B cell (primary cell): Measurements from ENCODE around the gene YPEL5. TPM values are rescaled to one million over a fixed set of nuclear protein-coding genes. Genes with fewer than 3 reads are reported as not detected.

Experiments used
- ATAC-seq: fragments of 200-7000 bp; cut with Tn5 transposase; one replicate; pipeline ENCODE4 v1.10.0; 2021; ENCODE audit warnings: low read depth, mild to moderate bottlenecking, moderate number of reproducible peaks, moderate library complexity
- CTCF ChIA-PET: fragments of 350-600 bp; sonication (Branson Sonifier 250); formaldehyde crosslinking; loops from one replicate; lab custom pipeline; 2021; ENCODE audit warnings: antibody characterized with exemption, inconsistent platforms; lab: Charles Lee
- POLR2A ChIA-PET: fragments of 350-600 bp; sonication (Branson Sonifier 250); formaldehyde crosslinking; loops from one replicate; lab custom pipeline; 2021; ENCODE audit warnings: antibody characterized with exemption; lab: Charles Lee
- DNase-seq: peaks from one replicate; pipeline ENCODE4 v3.0.0; 2013
- H2AFZ ChIP-seq: 2 replicates; pipeline ENCODE4 v1.6.1; 2012; ENCODE audit warnings: mild to moderate bottlenecking, low read depth, low read length; ENCODE audit not compliant: insufficient read depth, poor library complexity, severe bottlenecking
- H3K27ac ChIP-seq, 2 donors: 1 replicate in 1 of 2; 2 replicates in 1 of 2; pipeline ENCODE4 v1.5.1; 2012 to 2013; ENCODE audit warnings: low read length in 2 of 2, mild to moderate bottlenecking in 2 of 2, moderate library complexity in 1 of 2
- H3K27me3 ChIP-seq, 4 experiments: fragments of 200-600 bp in 1 of 4; sonication (generic) in 1 of 4; replicated peaks in 1 of 4; 1 replicate in 2 of 4; 2 replicates in 2 of 4; pipeline versions ENCODE4 v1.6.1 to v1.7.0; 2013 to 2016; ENCODE audit warnings: low read length in 3 of 4, mild to moderate bottlenecking in 2 of 4, mixed read lengths in 1 of 4, moderate library complexity in 1 of 4; ENCODE audit not compliant: insufficient read depth in 4 of 4, control insufficient read depth in 3 of 4; ENCODE audit errors: control extremely low read depth in 1 of 4
- H3K36me3 ChIP-seq, 2 experiments: replicated peaks in 1 of 2; 1 replicate in 1 of 2; 2 replicates in 1 of 2; pipeline versions ENCODE4 v1.6.1 to v1.7.1; 2013; ENCODE audit warnings: low read length in 1 of 2; ENCODE audit not compliant: insufficient read depth in 2 of 2, control insufficient read depth in 1 of 2; ENCODE audit errors: control extremely low read depth in 1 of 2, extremely low read depth in 1 of 2
- H3K4me1 ChIP-seq, 2 donors: fragments of 200-600 bp in 1 of 2; sonication (generic) in 1 of 2; 1 replicate in 1 of 2; 2 replicates in 1 of 2; pipeline versions ENCODE4 v1.5.1 to v1.6.1; 2013 to 2017; ENCODE audit warnings: low read length in 2 of 2; ENCODE audit not compliant: control insufficient read depth in 2 of 2, insufficient read depth in 2 of 2
- H3K4me2 ChIP-seq: replicated peaks from 2 replicates; pipeline ENCODE3; 2012; ENCODE audit warnings: mild to moderate bottlenecking, low read depth, low read length; ENCODE audit not compliant: poor library complexity, severe bottlenecking
- H3K4me3 ChIP-seq, 5 experiments: fragments of 200-600 bp in 1 of 5; sonication (generic) in 1 of 5; 1 replicate in 3 of 5; 2 replicates in 2 of 5; pipeline versions ENCODE4 v1.5.1 to v1.7.0; 2011 to 2016; ENCODE audit warnings: low read length in 4 of 5, mild to moderate bottlenecking in 4 of 5, low read depth in 2 of 5, control low read depth in 1 of 5, moderate library complexity in 1 of 5; ENCODE audit not compliant: insufficient read depth in 1 of 5; ENCODE audit errors: control extremely low read depth in 1 of 5, extremely low read depth in 1 of 5
- H3K79me2 ChIP-seq: fragments of 200-600 bp; sonication (generic); one replicate; pipeline ENCODE4 v1.6.0; 2016; ENCODE audit warnings: low read length; ENCODE audit not compliant: control insufficient read depth, insufficient read depth
- H3K9ac ChIP-seq: fragments of 200-600 bp; sonication (generic); 2 replicates; pipeline ENCODE4 v1.6.1; 2017; ENCODE audit warnings: mild to moderate bottlenecking, low read length, moderate library complexity
- H3K9me3 ChIP-seq, 3 donors: one replicate each; pipeline versions ENCODE4 v1.6.1 to v1.7.1; 2013; ENCODE audit warnings: low read length in 2 of 3; ENCODE audit not compliant: control insufficient read depth in 2 of 3, insufficient read depth in 1 of 3; ENCODE audit errors: control extremely low read depth in 1 of 3
- H4K20me1 ChIP-seq: 2 replicates; pipeline ENCODE4 v1.6.0; 2012; ENCODE audit warnings: mild to moderate bottlenecking, low read length; ENCODE audit not compliant: insufficient read depth, control insufficient read depth, poor library complexity, severe bottlenecking
- H3K27ac Mint-ChIP-seq: one replicate; pipeline ENCODE4 v1.8.0; 2021; ENCODE audit warnings: mixed read lengths
- H3K27me3 Mint-ChIP-seq: one replicate; pipeline ENCODE4 v1.8.0; 2021; ENCODE audit warnings: mixed read lengths
- H3K4me1 Mint-ChIP-seq: one replicate; pipeline ENCODE4 v1.8.0; 2021; ENCODE audit warnings: mixed read lengths
- H3K4me3 Mint-ChIP-seq: one replicate; pipeline ENCODE4 v1.8.0; 2021; ENCODE audit warnings: mixed read lengths
- H3K9me3 Mint-ChIP-seq: one replicate; pipeline ENCODE4 v1.8.0; 2022; ENCODE audit warnings: mixed read lengths; ENCODE audit not compliant: insufficient read depth
- CTCF ChIP-seq: fragments of 200-600 bp; IDR thresholded peaks from one replicate; pipeline ENCODE4 v1.8.0; 2022; ENCODE audit warnings: antibody characterized with exemption, mild to moderate bottlenecking
- EZH2 ChIP-seq: IDR thresholded peaks from 2 replicates; pipeline ENCODE4 v1.6.1; 2012; ENCODE audit warnings: borderline replicate concordance, low read depth, mild to moderate bottlenecking, moderate library complexity, low read length; ENCODE audit not compliant: insufficient read depth, poor library complexity, severe bottlenecking
- WGBS: methylation state at CpG from one replicate; pipeline ENCODE4 v1.1.5; 2013; ENCODE audit warnings: missing lambda C conversion rate; ENCODE audit not compliant: insufficient coverage; 5-methylcytosine and 5-hydroxymethylcytosine counted together
- intact Hi-C: fragments of 100-400 bp; cut with micrococcal nuclease; formaldehyde crosslinking; loops from one replicate; pipeline ENCODE4 v1.10.0; 2022
- polyA plus RNA-seq: library from polyadenylated mRNA; depleted of rRNA; stranded (reverse); fragments of >200 nt; gene quantifications from 2 replicates; pipeline ENCODE4 v1.2.3, GENCODE V29; 2012
- total RNA-seq, 2 donors: library from RNA; stranded (reverse); fragments of 120-200 nt in 1 of 2; gene quantifications; 1 replicate in 1 of 2; 2 replicates in 1 of 2; pipeline versions ENCODE4 v1.2.3 to v1.2.4, GENCODE V29; 2013 to 2022

YPEL5 gene
- total and polyA plus RNA-seq, 2 donors (not counting 1 experiment from before 2014, with no cell fraction given) = 117 to 426 TPM

- Histone ChIP-seq H3K9me3 (no peaks in the 10 kb centered on the region), H3K9ac (no peak overlapping the region), H3K27me3 (peaks cover 0 to 15% (median 2%) of the 10 kb centered on the region in 4 experiments), H3K4me3 (no peak overlapping the region), H2AFZ (no peak overlapping the region), H4K20me1 (no peaks in the 10 kb centered on the region), H3K79me2 (no peaks in the 10 kb centered on the region), H3K36me3 (no peaks in the 10 kb centered on the region), H3K27ac (no peak overlapping the region), H3K4me1 (no peaks in the 10 kb centered on the region), H3K4me2 (no peak overlapping the region)
- ChIA-PET CTCF (no interaction called here), POLR2A (no interaction called here)
- no peak for ATAC-seq
- Mint-ChIP-seq H3K27ac (no peak overlapping the region), H3K4me3 (no peak overlapping the region), H3K27me3 (peaks cover 38% of the 10 kb centered on the region), H3K9me3 (no peaks in the 10 kb centered on the region), H3K4me1 (no peaks in the 10 kb centered on the region)
- WGBS = 97% methylated on average over 2 of the region's 2 CpGs
- no peak for DNase-seq
- intact Hi-C loops = no loop called here
- TF ChIP-seq CTCF (no peak), EZH2 (no peak)
Observed at GRCh38 chr2:30104307-30104706, 42.5 kb upstream of the YPEL5 start.

- no peak for DNase-seq
- Histone ChIP-seq H3K27me3 (peaks cover 0 to 15% (median 2%) of the 10 kb centered on the region in 4 experiments), H3K9ac (no peak overlapping the region), H3K79me2 (no peaks in the 10 kb centered on the region), H4K20me1 (no peaks in the 10 kb centered on the region), H2AFZ (no peak overlapping the region), H3K4me2 (no peak overlapping the region), H3K4me3 (no peak overlapping the region), H3K36me3 (no peaks in the 10 kb centered on the region), H3K27ac (no peak overlapping the region), H3K4me1 (no peaks in the 10 kb centered on the region), H3K9me3 (no peaks in the 10 kb centered on the region)
- Mint-ChIP-seq H3K4me3 (no peak overlapping the region), H3K27me3 (peaks cover 38% of the 10 kb centered on the region), H3K4me1 (no peaks in the 10 kb centered on the region), H3K9me3 (no peaks in the 10 kb centered on the region), H3K27ac (no peak overlapping the region)
- CTCF ChIA-PET = interaction anchor here (0.7 to 1.2 kb wide), 3 partner anchors 10 to 1331 kb away, joined by 3 to 5 read pairs (median 3); no protein-coding TSS in a partner anchor
- 83% methylated on average over 1 of the region's 2 CpGs for WGBS
- intact Hi-C loops = no loop called here
- no peak for TF ChIP-seq CTCF
- TF ChIP-seq EZH2 = no peak
- ATAC-seq = no peak
- POLR2A ChIA-PET = interaction anchor here (0.7 kb wide), 1 partner anchor 38 kb away, joined by 3 read pairs; no protein-coding TSS in a partner anchor
Observed at GRCh38 chr2:30105556-30105955, 41.3 kb upstream of the YPEL5 start.
